Measurements from ENCODE around the gene GRM4.

GRM4 gene

GRCh38 chr6:34022250-34022872, 123.5 kb downstream of the GRM4 start:
- in situ Hi-C loops (cut with HindIII; ENCODE audit: low sequenced_read_pairs): no loop called here
- no peak overlapping the region for H3K4me3 ChIP-seq (ENCODE audit: low read depth, low read length)
- no peak for TF ChIP-seq CTCF (IDR thresholded peaks at IDR 0.05; ENCODE audit: low read depth, low read length, missing control alignments)
- DNase-seq (ENCODE audit: low read depth): no peak

GRCh38 chr6:34021554-34022190, 124.2 kb downstream of the GRM4 start:
- no peak overlapping the region for H3K4me3 ChIP-seq (ENCODE audit: low read depth, low read length)
- in situ Hi-C loops (cut with HindIII; ENCODE audit: low sequenced_read_pairs): no loop called here
- TF ChIP-seq CTCF (IDR thresholded peaks at IDR 0.05; ENCODE audit: low read depth, low read length, missing control alignments): no peak
- DNase-seq (ENCODE audit: low read depth): no peak

GRCh38 chr6:34020807-34021553, 124.9 kb downstream of the GRM4 start:
- TF ChIP-seq CTCF (IDR thresholded peaks at IDR 0.05; ENCODE audit: low read depth, low read length, missing control alignments): no peak
- DNase-seq (ENCODE audit: low read depth): no peak
- in situ Hi-C loops (cut with HindIII; ENCODE audit: low sequenced_read_pairs): no loop called here
- no peak overlapping the region for H3K4me3 ChIP-seq (ENCODE audit: low read depth, low read length)

- DNase-seq (ENCODE audit: low read depth): no peak
- H3K4me3 ChIP-seq (ENCODE audit: low read depth, low read length): no peak overlapping the region
- no peak for TF ChIP-seq CTCF (IDR thresholded peaks at IDR 0.05; ENCODE audit: low read depth, low read length, missing control alignments)
- in situ Hi-C loops (cut with HindIII; ENCODE audit: low sequenced_read_pairs): no loop called here
Observed at GRCh38 chr6:34020278-34020677, 125.6 kb downstream of the GRM4 start.

- no peak for TF ChIP-seq CTCF (IDR thresholded peaks at IDR 0.05; ENCODE audit: low read depth, low read length, missing control alignments)
- DNase-seq (ENCODE audit: low read depth): no peak
- H3K4me3 ChIP-seq (ENCODE audit: low read depth, low read length): no peak overlapping the region
- in situ Hi-C loops (cut with HindIII; ENCODE audit: low sequenced_read_pairs): no loop called here
Observed at GRCh38 chr6:34018961-34019606, 126.8 kb downstream of the GRM4 start.

- no peak for DNase-seq (ENCODE audit: low read depth)
- no peak for TF ChIP-seq CTCF (IDR thresholded peaks at IDR 0.05; ENCODE audit: low read depth, low read length, missing control alignments)
- no peak overlapping the region for H3K4me3 ChIP-seq (ENCODE audit: low read depth, low read length)
- in situ Hi-C loops (cut with HindIII; ENCODE audit: low sequenced_read_pairs): no loop called here
Observed at GRCh38 chr6:34018026-34018425, 127.9 kb downstream of the GRM4 start.
